ENCODE results near the gene MYOM1.
A peak's percentile ranks its signal among the peaks of the same experiment; 100 is the strongest.

DNA sequence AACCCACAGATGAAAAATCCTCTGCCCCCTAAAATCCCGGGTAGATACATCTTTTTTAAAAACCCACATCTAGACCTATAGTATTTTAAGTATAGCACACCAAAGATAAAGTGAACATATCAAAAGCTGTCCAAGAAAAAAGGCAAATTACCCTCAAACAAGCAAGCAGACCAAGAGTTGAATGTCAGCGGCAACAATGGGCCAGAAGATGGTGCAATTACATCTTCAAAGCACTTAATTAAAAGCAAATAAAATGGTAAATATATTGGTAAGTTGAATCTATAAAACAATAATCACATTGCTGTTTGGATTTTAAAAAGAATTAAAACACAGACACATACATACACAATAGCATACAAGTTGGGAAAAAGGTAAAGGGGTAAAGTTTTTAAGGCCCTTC lies 98.5 kb downstream of the MYOM1 start:
- TF ChIP-seq, protein P1, sequence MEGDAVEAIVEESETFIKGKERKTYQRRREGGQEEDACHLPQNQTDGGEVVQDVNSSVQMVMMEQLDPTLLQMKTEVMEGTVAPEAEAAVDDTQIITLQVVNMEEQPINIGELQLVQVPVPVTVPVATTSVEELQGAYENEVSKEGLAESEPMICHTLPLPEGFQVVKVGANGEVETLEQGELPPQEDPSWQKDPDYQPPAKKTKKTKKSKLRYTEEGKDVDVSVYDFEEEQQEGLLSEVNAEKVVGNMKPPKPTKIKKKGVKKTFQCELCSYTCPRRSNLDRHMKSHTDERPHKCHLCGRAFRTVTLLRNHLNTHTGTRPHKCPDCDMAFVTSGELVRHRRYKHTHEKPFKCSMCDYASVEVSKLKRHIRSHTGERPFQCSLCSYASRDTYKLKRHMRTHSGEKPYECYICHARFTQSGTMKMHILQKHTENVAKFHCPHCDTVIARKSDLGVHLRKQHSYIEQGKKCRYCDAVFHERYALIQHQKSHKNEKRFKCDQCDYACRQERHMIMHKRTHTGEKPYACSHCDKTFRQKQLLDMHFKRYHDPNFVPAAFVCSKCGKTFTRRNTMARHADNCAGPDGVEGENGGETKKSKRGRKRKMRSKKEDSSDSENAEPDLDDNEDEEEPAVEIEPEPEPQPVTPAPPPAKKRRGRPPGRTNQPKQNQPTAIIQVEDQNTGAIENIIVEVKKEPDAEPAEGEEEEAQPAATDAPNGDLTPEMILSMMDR (conservative IDR thresholded peaks at IDR 0.05): peak; percentile 16
- no peak for TF ChIP-seq ZFX (IDR thresholded peaks at IDR 0.05)
